ENCODE measurements around the gene TTLL4.

The TTLL4 gene

GRCh38 chr2:218710687-218711549, at the start of gene TTLL4:
TTLL4 (plus strand) TSS chr2:218710835; CDS start chr2:218737677, 26,842 bp downstream.
- peak; percentile 99 to 100 (median 99) for DNase-seq

DNA sequence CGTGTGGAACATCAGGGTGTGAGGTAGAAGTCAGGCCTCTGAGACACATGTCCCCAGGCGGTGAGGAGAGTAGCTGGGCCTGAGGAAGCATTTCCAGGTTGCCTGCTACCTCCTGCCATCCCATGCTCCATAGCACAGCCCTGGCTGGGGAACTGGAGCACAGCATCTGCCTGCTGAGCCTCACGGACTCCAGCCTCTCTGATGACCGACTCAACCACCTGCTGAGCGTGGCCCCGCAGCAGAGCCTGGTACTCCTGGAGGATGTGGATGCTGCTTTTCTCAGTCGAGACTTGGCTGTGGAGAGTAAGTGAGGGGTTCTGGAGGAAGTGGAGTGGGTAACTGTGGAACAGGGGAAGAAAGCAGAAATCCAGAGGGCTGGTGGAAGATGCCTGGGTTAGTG, 48.3 kb upstream of the TTLL4 start:
- DNase-seq = no peak

DNA sequence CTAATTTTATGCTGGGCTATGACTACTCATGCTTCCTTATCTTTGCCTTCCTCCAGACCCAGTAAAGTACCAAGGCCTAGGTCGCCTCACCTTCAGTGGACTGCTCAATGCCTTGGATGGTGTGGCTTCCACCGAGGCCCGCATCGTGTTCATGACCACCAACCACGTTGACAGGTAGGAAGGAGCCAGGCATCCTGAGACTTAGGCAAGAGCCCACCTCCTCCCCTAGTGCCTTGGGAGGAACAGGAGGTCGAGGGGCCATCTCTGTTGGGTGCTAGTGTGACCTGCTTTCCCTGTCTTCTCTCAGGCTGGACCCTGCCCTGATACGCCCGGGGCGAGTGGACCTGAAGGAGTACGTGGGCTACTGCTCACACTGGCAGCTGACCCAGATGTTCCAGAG, 47.8 kb upstream of the TTLL4 start:
- DNase-seq = no peak

DNA sequence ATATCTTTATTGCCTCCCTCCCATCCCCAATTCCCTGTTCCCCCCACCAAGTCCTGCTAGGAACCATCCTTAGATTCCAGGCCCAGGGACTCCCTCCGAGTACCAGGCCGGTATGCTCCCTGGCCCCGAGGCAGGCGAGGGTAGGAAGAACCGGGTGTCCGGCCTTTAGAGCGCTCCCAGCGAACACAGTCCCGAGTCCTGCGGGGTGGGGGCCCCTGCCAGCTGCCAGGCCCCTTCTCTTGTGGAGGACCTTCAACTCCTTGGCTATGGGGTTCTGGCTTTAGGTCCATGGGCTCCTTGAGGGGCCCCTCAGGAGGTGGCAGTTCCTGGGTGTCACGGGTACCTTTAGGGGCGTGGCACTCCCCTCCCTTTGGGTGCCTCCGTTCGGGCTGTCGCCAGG, 46.7 kb upstream of the TTLL4 start:
- no peak for DNase-seq

DNA sequence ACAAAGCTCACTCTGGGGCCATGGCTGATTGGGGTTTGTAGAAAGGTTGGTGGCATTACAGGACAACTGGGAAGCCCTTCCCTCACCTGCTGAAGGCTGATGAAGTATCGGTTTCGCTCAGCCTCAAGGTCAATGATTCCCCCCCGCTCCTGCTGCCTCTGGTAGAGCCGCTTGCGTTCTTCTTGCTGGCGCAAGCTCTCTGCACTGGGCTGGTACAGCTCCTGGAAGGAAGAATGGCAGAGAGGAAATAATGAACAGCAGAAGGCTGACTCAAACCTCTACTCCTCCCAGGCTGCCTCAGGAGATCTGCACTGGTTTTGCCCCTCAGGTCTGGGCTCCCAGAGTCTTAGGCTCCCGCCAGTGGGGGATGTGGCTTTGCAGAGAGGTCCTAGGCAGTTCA, 46.0 kb upstream of the TTLL4 start:
- no peak for DNase-seq

GRCh38 chr2:218671097-218671653, 39.5 kb upstream of the TTLL4 start:
- DNase-seq = peak; percentile 21 to 48 (median 46)

DNA sequence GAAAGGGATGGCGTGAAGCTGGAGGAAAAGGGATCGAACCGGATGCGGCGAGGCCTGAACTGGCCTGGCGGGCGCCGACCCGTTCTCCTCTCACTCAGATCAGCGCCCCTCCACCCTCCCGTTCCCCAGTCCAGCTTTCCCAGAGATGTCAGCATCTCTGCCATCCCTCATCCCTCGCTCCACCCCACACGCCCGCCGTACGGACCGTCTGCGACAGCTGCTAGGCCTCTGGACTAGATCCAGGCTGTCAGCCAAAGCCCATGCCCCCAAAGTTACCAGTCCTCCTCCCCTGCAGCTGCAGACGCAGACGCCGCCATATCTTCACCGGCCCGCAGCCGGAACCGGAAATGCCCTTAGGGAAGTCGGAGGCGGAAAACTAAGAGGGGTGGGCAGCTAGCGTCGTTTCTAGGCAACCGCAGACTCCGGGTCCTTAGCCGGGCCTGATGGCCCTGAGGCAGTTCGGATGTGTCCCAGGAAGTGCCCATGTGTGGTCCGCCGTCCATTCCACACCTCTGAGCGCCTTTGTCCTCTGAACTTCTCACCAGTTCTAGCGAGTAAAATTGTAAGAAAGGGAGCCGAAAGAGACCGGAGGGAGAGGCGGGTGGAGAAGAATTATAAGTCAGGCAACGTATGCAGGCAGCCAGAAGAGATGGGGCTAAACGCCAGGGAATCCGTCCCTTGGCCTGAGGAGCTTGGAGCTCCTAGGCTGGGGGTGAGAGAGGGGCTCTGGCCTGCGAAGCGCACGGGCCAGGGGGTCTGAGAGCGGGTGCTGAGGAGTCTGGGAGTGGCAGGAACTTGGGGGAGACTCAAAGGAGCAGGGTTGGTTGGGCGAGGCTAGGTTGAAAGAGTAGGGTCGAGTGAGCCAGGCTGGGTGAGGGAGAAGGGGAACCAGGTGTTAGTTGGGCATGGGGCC, 38.7 kb upstream of the TTLL4 start, which contains the start of the genes RNF25 and STK36:
RNF25 (minus strand) TSS at position 349 of the 913 bp plus-strand sequence; CDS start at position 317, 32 bp downstream.
STK36 (plus strand) TSS at position 433 of the 913 bp plus-strand sequence. CDS start 744 bp downstream, outside the sequence.
- DNase-seq = peak; percentile 80 to 86 (median 82)

GRCh38 chr2:218679119-218679518, 31.5 kb upstream of the TTLL4 start:
- DNase-seq = peak; percentile 94 to 98 (median 96)

- DNase-seq = peak; percentile 43 to 71 (median 66)
Measured at GRCh38 chr2:218680061-218680460, 30.6 kb upstream of the TTLL4 start.

DNA sequence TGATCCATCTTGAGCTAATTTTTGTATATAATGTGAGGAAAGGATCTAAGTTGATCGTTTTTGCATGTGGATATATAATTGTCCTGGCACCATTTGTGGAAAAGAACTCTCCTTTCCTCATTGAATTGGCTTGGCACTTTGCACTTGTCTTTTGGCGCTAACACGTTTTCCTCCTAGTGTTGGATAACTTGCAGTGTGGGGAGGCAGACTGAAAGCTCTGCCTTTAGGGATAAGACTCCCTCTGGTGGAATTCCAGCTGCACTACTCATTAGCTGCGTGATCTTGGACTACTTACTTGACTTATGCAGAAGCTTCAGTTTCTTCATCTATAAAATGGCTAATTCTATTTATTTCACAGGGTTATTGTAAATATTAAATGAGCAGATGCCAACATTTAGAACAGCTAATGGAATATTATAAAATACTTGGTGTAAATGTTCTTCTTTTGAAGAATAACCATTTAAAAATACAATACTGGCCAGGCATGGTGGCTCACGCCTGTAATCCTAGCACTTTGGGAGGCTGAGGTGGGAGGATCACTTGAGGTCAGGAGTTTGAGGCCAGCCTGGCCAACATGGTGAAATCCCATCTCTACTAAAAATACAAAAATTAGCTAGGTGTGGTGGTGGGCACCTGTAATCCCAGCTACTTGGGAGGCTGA, 23.1 kb upstream of the TTLL4 start:
- peak; percentile 85 to 92 (median 88) for DNase-seq

DNA sequence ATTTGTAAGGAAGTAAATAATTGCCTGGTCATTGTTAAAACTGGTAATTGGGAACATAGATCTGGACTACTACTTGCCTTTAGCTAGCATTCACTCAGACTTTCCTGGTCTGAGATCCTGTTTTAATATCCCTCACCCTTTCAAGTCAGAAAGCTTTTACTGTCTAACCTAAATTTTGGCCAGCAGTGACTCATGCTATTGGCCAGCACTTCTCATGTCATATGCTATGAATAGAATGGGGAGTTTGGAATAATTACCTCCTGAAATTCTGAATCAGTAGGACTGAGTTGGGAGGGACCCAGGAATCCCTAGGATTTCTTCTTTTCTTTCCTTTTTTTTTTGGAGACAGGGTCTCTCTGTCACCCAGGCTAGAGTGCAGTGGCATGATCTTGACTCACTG, 19.4 kb upstream of the TTLL4 start:
- peak in 1 of 3 donors; percentile 16 for DNase-seq

DNA sequence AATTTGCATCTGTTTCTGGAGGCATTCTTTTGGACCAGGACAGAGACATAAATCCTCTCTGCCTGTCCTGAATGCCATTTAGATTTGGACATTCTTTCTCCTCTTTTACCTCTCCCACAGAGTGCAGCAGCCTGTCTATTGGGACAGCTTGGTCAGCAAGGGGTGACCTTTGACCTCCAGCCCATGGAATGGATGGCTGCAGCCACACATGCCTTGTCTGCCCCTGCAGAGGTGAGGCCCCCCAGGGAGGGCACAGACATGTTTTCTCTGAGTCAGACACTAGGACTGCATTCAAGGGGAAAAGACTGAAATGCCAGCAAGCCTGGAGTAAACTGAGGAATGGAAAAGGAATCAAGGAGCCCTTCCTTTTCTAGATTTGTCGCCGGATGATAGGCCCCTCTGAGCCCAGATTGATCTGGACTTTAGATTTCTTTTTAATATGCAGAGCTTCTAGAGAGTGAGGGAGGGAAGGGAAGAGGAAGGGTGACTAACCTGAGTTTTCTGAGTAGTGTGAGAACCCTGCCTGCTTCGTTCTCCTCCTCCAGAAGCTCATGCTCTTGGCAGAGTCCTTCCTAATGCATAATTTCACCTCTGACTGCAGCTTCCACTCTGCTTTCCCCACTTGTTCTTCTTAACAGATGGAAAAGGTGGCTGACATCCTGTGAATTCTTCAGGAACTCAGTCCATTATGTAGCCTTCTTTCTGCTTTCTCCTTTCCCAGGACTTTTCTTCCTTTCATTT, 16.1 kb upstream of the TTLL4 start:
- no peak for DNase-seq

DNA sequence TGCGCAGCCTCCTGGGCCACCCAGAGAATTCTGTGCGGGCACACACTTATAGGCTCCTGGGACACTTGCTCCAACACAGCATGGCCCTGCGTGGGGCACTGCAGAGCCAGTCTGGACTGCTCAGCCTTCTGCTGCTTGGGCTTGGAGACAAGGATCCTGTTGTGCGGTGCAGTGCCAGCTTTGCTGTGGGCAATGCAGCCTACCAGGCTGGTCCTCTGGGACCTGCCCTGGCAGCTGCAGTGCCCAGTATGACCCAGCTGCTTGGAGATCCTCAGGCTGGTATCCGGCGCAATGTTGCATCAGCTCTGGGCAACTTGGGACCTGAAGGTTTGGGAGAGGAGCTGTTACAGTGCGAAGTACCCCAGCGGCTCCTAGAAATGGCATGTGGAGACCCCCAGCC, 11.8 kb upstream of the TTLL4 start:
- no peak for DNase-seq

DNA sequence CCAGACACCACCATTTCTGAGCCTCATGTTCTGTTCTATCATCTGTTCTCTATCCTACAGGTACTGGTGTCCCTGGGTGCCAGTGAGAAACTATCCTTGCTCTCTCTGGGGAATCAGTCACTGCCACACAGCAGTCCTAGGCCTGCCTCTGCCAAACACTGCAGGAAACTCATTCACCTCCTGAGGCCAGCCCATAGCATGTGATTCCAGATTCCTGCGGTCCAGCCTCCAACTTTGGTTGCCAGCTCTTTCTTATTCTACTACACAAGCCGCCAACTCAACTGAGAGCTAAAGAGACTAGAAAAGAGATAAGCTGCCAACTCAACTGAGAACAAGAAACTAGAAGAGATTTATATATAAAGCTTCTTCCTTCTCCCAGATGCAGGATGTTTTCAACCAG, 8.8 kb upstream of the TTLL4 start:
- no peak for DNase-seq

DNA sequence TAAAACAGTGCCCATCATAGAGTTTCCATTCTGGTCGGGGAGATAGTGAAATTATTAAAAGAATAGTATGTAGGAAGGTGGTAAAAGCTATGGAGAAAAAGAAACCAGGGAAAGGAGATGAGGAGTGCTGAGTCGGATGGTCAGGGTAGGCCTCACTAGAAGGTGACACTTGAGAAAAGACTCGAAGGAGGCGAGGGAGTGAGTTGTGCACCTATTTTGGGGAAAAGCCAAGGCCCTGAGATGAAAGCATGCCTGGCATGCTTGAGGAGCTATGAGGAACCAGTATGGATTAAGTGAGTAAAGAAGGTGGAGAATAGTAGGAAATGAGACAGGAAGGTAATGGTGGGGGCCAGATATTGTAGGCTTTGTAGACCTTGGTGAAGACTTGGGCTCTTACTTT, 7.3 kb upstream of the TTLL4 start:
- no peak for DNase-seq

GRCh38 chr2:218708086-218708485, 2.5 kb upstream of the TTLL4 start:
- no peak for DNase-seq

GRCh38 chr2:218709908-218710307, 727 bp upstream of the TTLL4 start:
- DNase-seq = no peak

- no peak for DNase-seq
Measured at GRCh38 chr2:218710334-218710686, 325 bp upstream of the TTLL4 start.

DNA sequence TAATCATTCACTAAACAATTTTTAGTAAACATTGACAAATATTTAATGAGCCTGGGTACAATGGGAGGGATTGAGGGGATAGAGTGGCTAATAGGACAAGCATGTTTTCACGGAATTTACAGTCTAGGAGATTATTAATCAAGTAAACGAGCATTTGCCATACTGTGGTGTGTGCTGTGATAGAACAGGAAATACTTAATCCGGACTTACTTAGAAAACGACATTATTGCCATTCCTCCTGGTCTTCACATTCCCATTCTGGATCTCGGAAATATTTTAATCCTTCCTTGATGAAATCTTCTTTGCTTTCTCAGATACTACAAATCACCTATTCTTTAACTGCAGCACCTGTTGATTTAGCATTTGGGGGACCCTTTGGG, 905 bp downstream of the TTLL4 start:
- DNase-seq = no peak

DNA sequence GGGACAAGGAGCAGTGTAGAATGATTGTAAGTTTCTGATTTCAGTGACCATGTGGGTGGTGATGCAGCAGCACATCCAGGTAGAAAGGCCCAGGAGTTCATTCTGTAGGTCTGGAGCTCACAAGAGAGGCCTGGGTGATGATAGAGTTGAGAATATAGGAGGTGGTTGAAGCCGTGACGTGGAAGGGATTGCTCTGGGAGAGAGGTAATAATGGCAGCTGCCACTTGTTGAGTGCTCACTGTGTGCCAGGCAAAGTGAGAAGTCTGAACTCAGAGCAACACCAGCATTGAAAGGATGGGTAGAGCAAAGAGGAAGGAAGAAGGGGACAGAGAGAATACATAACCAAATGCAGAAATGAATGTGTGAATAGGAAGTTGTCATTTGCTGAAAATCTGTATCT, 3.3 kb downstream of the TTLL4 start:
- peak in 1 of 3 donors; percentile 14 for DNase-seq

DNA sequence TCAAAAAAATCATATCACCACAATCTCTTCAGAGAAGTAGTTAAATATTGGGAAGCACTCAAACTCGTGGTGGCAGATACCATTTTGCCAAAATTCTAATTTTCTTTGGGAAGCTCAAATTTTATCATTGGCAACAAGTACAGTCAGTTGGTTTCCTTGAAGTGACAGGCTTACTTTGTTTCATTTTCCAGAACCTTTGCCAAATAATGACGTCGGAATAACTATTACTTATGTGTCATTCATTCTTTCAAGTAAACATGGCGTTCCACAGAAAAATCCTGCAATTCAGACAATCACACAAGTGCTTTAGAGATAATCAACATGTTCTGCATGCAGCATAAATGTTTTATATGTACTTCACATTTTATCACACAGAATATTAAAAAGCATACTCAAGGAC, 5.4 kb downstream of the TTLL4 start:
- no peak for DNase-seq

DNA sequence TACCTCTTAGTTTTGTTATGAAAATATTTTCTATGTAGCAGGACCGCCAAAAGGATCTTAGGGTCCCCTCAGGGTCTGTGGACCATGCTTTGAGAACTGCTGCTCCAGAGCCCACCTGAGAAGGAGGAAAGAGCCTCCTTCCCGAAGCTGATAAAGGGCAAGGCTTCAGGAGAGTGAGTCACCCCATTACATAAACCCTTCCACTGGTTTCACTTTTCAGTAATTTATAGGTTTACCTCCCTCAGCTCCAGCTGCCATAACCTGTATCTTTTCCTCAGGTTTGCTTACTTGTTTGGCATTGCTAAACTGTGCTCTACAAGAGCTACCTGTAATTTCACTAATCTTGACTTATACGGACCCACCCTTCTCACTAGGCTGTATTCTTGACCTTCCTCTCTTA, 6.6 kb downstream of the TTLL4 start:
- peak in 1 of 3 donors; percentile 32 for DNase-seq

Data from suppressor macrophage treated with lipopolysaccharide for 1 hour (primary cell).